IMR-90 (cell line): ENCODE results near the gene NAPA.

Experiments used
- CTCF ChIP-seq: conservative IDR thresholded peaks from 2 replicates; pipeline ENCODE4 v1.5.1; 2012; ENCODE audit warnings: mild to moderate bottlenecking, low read depth, low read length, improper control_type of control experiment
- FOS ChIP-seq: fragments of 150-350 bp; IDR thresholded peaks from 2 replicates; pipeline ENCODE4 v1.6.1; 2016; ENCODE audit warnings: low read depth, low read length
- MAFK ChIP-seq: IDR thresholded peaks from 2 replicates; pipeline ENCODE4 v1.6.1; 2012; ENCODE audit warnings: low read depth, low read length, improper control_type of control experiment
- MAZ ChIP-seq: IDR thresholded peaks from 2 replicates; pipeline ENCODE4 v1.6.1; 2012; ENCODE audit warnings: low read depth, mild to moderate bottlenecking, low read length, improper control_type of control experiment, moderate library complexity, borderline replicate concordance
- MXI1 ChIP-seq: IDR thresholded peaks from 2 replicates; pipeline ENCODE4 v1.6.1; 2012; ENCODE audit warnings: low read depth, mild to moderate bottlenecking, low read length, moderate library complexity, borderline replicate concordance
- POLR2A ChIP-seq: IDR thresholded peaks from 2 replicates; pipeline ENCODE4 v1.6.1; 2012; ENCODE audit warnings: mild to moderate bottlenecking, low read depth, low read length
- RAD21 ChIP-seq: IDR thresholded peaks from 2 replicates; pipeline ENCODE4 v1.6.1; 2012; ENCODE audit warnings: low read length, improper control_type of control experiment
- RFX5 ChIP-seq: IDR thresholded peaks from 2 replicates; pipeline ENCODE4 v1.8.0; 2012; ENCODE audit warnings: low read depth, mild to moderate bottlenecking, low read length, moderate library complexity
- SMC3 ChIP-seq: fragments of 150-350 bp; IDR thresholded peaks from 2 replicates; pipeline ENCODE4 v1.6.1; 2016; ENCODE audit warnings: low read depth, mild to moderate bottlenecking, antibody characterized with exemption, low read length, moderate library complexity

- TF ChIP-seq POLR2A (no peak), FOS (no peak), CTCF (no peak), MXI1 (no peak), SMC3 (no peak), MAFK (no peak), RAD21 (no peak), RFX5 (no peak), MAZ (no peak)
Observed at GRCh38 chr19:47491358-47492136, 23.3 kb downstream of the NAPA start.
